ENCODE data around the gene EXOC4. TPM values are rescaled to one million over a fixed set of nuclear protein-coding genes. Genes with fewer than 3 reads are reported as not detected.

The EXOC4 gene
- total RNA-seq, 2 donors from 2014 or later, result 106 to 115 TPM

- no peak overlapping the region for H3K4me3 Mint-ChIP-seq
Measured at GRCh38 chr7:133805426-133805825, 552.5 kb downstream of the EXOC4 start.

GRCh38 chr7:133807624-133808492, 555.0 kb downstream of the EXOC4 start:
- Mint-ChIP-seq H3K4me1 (no peaks in the 10 kb centered on the region), H3K36me3 (ENCODE audit: low read depth) (no peaks in the 10 kb centered on the region), H3K27me3 (ENCODE audit: insufficient read depth) (no peaks in the 10 kb centered on the region), H3K9me3 (no peaks in the 10 kb centered on the region), H3K27ac (no peak overlapping the region), H3K4me3 (no peak overlapping the region)
- H3K27me3 ChIP-seq (ENCODE audit: control insufficient read depth, insufficient read depth, low read length, poor library complexity, severe bottlenecking), result no peaks in the 10 kb centered on the region
- no peaks in the 10 kb centered on the region for H3K4me1 ChIP-seq (ENCODE audit: control insufficient read depth, insufficient read depth, low read length)
- 88 to 100% methylated on average over 4 to 7 of the region's 7 CpGs for WGBS, 2 experiments (ENCODE audit: insufficient coverage in 1 of 2, insufficient read length in 1 of 2)
- DNase-seq, result no peak
- no peak overlapping the region for H3K27ac ChIP-seq (ENCODE audit: low read depth, low read length)
- H3K9me3 ChIP-seq (ENCODE audit: control insufficient read depth, low read length), result no peaks in the 10 kb centered on the region
- TF ChIP-seq CTCF (conservative IDR thresholded peaks at IDR 0.05), result no peak
- H3K4me3 ChIP-seq (ENCODE audit: low read length), result no peak overlapping the region
- no peak overlapping the region for H3K9ac ChIP-seq (ENCODE audit: extremely low read depth, low read length, poor library complexity, severe bottlenecking)
- H3K36me3 ChIP-seq (ENCODE audit: control insufficient read depth, insufficient read depth, low read length), result no peaks in the 10 kb centered on the region

More at GRCh38 chr7:133805426-133805825, 552.5 kb downstream of the EXOC4 start:
- H3K27me3 ChIP-seq (ENCODE audit: control insufficient read depth, insufficient read depth, low read length, poor library complexity, severe bottlenecking), result no peaks in the 10 kb centered on the region
- H3K9ac ChIP-seq (ENCODE audit: extremely low read depth, low read length, poor library complexity, severe bottlenecking), result no peak overlapping the region
- H3K4me3 ChIP-seq (ENCODE audit: low read length), result no peak overlapping the region
- no peak overlapping the region for H3K27ac ChIP-seq (ENCODE audit: low read depth, low read length)
- Mint-ChIP-seq H3K27me3 (ENCODE audit: insufficient read depth) (no peaks in the 10 kb centered on the region), H3K27ac (no peak overlapping the region), H3K36me3 (ENCODE audit: low read depth) (no peaks in the 10 kb centered on the region), H3K4me1 (no peaks in the 10 kb centered on the region), H3K9me3 (no peaks in the 10 kb centered on the region)
- H3K4me1 ChIP-seq (ENCODE audit: control insufficient read depth, insufficient read depth, low read length), result no peaks in the 10 kb centered on the region
- 83 to 94% methylated on average over 2 of the region's 2 CpGs for WGBS, 2 experiments (ENCODE audit: insufficient coverage in 1 of 2, insufficient read length in 1 of 2)
- no peak for TF ChIP-seq CTCF (conservative IDR thresholded peaks at IDR 0.05)
- H3K36me3 ChIP-seq (ENCODE audit: control insufficient read depth, insufficient read depth, low read length), result no peaks in the 10 kb centered on the region
- H3K9me3 ChIP-seq (ENCODE audit: control insufficient read depth, low read length), result no peaks in the 10 kb centered on the region
- DNase-seq, result no peak

GRCh38 chr7:133808493-133808866, 555.6 kb downstream of the EXOC4 start:
- Histone ChIP-seq H3K27ac (ENCODE audit: low read depth, low read length) (no peak overlapping the region), H3K4me3 (ENCODE audit: low read length) (no peak overlapping the region), H3K9me3 (ENCODE audit: control insufficient read depth, low read length) (no peaks in the 10 kb centered on the region), H3K27me3 (ENCODE audit: control insufficient read depth, insufficient read depth, low read length, poor library complexity, severe bottlenecking) (no peaks in the 10 kb centered on the region), H3K36me3 (ENCODE audit: control insufficient read depth, insufficient read depth, low read length) (no peaks in the 10 kb centered on the region), H3K4me1 (ENCODE audit: control insufficient read depth, insufficient read depth, low read length) (no peaks in the 10 kb centered on the region), H3K9ac (ENCODE audit: extremely low read depth, low read length, poor library complexity, severe bottlenecking) (no peak overlapping the region)
- DNase-seq, result no peak
- no peak overlapping the region for H3K27ac Mint-ChIP-seq
- no peak overlapping the region for H3K4me3 Mint-ChIP-seq
- H3K36me3 Mint-ChIP-seq (ENCODE audit: low read depth), result no peaks in the 10 kb centered on the region
- no peaks in the 10 kb centered on the region for H3K4me1 Mint-ChIP-seq
- WGBS, 2 experiments (ENCODE audit: insufficient coverage in 1 of 2, insufficient read length in 1 of 2), result 91% methylated on average over 2 of the region's 2 CpGs; no CpG with 5 or more reads in 1 of the 2 experiments
- TF ChIP-seq CTCF (conservative IDR thresholded peaks at IDR 0.05), result no peak
- no peaks in the 10 kb centered on the region for H3K27me3 Mint-ChIP-seq (ENCODE audit: insufficient read depth)
- H3K9me3 Mint-ChIP-seq, result no peaks in the 10 kb centered on the region
